Activated CD8-positive, alpha-beta memory T cell treated with anti-CD3 and anti-CD28 coated beads for 4 hours (primary cell): ENCODE measurements around the gene CSPG4.
"Not testable (repeated sequence)": the region's sequence is repeated elsewhere in the genome, so short reads cannot be mapped to it uniquely, and the experiment has no call there.

Experiments
- DNase-seq, 2 donors: peaks; one replicate each; pipeline ENCODE4 v3.0.0-alpha.2; 2020; ENCODE audit warnings: low read depth in 2 of 2

CSPG4 gene

GRCh38 chr15:75648156-75649000 lies 64.3 kb downstream of the CSPG4 start:
- no peak for DNase-seq

- DNase-seq = peak in 1 of 2 donors; percentile 24
Measured at GRCh38 chr15:75647370-75648155, 65.1 kb downstream of the CSPG4 start, which contains the start of gene SNX33. SNX33 (plus strand) TSS chr15:75647912; CDS start chr15:75649103, 1,191 bp downstream.

GRCh38 chr15:75646944-75647364 lies 65.7 kb downstream of the CSPG4 start:
- no peak for DNase-seq

- no peak for DNase-seq
Measured at GRCh38 chr15:75646112-75646943, 66.3 kb downstream of the CSPG4 start.

- no peak for DNase-seq
Measured at GRCh38 chr15:75644376-75644775, 68.3 kb downstream of the CSPG4 start.

- no peak for DNase-seq
Measured at GRCh38 chr15:75641603-75642002, 71.0 kb downstream of the CSPG4 start.

GRCh38 chr15:75641179-75641503 lies 71.5 kb downstream of the CSPG4 start:
- no peak for DNase-seq

- DNase-seq = no peak
Measured at GRCh38 chr15:75640483-75641178, 72.0 kb downstream of the CSPG4 start.

- peak; percentile 87 to 90 for DNase-seq
Measured at GRCh38 chr15:75639709-75640482, 72.8 kb downstream of the CSPG4 start, which contains the start of gene IMP3. IMP3 (minus strand) TSS chr15:75640224; CDS start chr15:75640168, 56 bp downstream.

- DNase-seq = no peak
Measured at GRCh38 chr15:75639191-75639708, 73.4 kb downstream of the CSPG4 start.

GRCh38 chr15:75637245-75638009 lies 75.2 kb downstream of the CSPG4 start:
- DNase-seq = no peak

- DNase-seq = no peak
Measured at GRCh38 chr15:75636026-75636425, 76.6 kb downstream of the CSPG4 start.

GRCh38 chr15:75633922-75634321 lies 78.7 kb downstream of the CSPG4 start:
- not testable (repeated sequence) for DNase-seq

- DNase-seq = no peak
Measured at GRCh38 chr15:75631935-75632334, 80.7 kb downstream of the CSPG4 start.

- DNase-seq = peak; percentile 83 to 88
Measured at GRCh38 chr15:75625542-75626347, 86.9 kb downstream of the CSPG4 start, which contains the start of gene SNUPN. SNUPN (minus strand) TSS chr15:75625725; CDS start chr15:75621051, 4,674 bp downstream.
